HepG2 (cell line): ENCODE results near the gene PCYT2. TPM values are rescaled to one million over a fixed set of nuclear protein-coding genes. Genes with fewer than 3 reads are reported as not detected.

ENCODE experiments used
- ATAC-seq: fragments of 200-7000 bp; cut with Tn5 transposase; 3 replicates; pipeline ENCODE4 v1.9.1; 2020; ENCODE audit warnings: mild to moderate bottlenecking, moderate library complexity
- BruUV-seq: library from RNA; stranded (reverse); fragments of 400-500 nt; replicated peaks from 2 replicates; lab custom pipeline; 2021; lab: Mats Ljungman, UMichigan
- CTCF ChIA-PET: fragments of 300-600 bp; formaldehyde crosslinking; extraction: SDS; loops from one replicate; lab custom pipeline; 2021; ENCODE audit warnings: low total read pairs, inconsistent platforms, low intra/inter-chr PET ratio; lab: Yijun Ruan, JAX
- POLR2A ChIA-PET: fragments of 350-600 bp; sonication (Branson Sonifier 250); formaldehyde crosslinking; loops from one replicate; lab custom pipeline; 2020; ENCODE audit warnings: antibody characterized with exemption, inconsistent platforms; lab: Yijun Ruan, JAX
- DNase-seq: peaks from one replicate; pipeline ENCODE4 v3.0.0-alpha.2; 2015; ENCODE audit warnings: low spot score
- FAIRE-seq: peaks from 3 replicates; lab custom pipeline; 2011; peaks lifted over from hg19 to GRCh38; lab: Jason Lieb, UNC
- H2AFZ ChIP-seq: one replicate; pipeline ENCODE4 v1.6.1; 2011; ENCODE audit warnings: low read length, inconsistent platforms
- H3K27ac ChIP-seq: fragments of 300-600 bp; 3 replicates; pipeline ENCODE4 v1.8.0; 2011; ENCODE audit warnings: mixed run types, mild to moderate bottlenecking, mixed read lengths, low read length, inconsistent platforms; ENCODE audit not compliant: insufficient read depth; ENCODE audit errors: extremely low read length
- H3K27me3 ChIP-seq, 2 experiments: fragments of 200-600 bp in 1 of 2; 2 replicates in 1 of 2; 3 replicates in 1 of 2; pipeline versions ENCODE4 v1.6.0 to v1.8.0; 2011; ENCODE audit warnings: low read length in 2 of 2, mild to moderate bottlenecking in 2 of 2, moderate library complexity in 2 of 2, inconsistent platforms in 1 of 2; ENCODE audit not compliant: insufficient read depth in 2 of 2, control insufficient read depth in 1 of 2
- H3K36me3 ChIP-seq, 2 experiments: fragments of 200-600 bp in 1 of 2; replicated peaks in 1 of 2; 2 replicates in 1 of 2; 3 replicates in 1 of 2; pipeline versions ENCODE4 v1.5.1 to v1.8.0; 2011; ENCODE audit warnings: low read length in 2 of 2, inconsistent platforms in 1 of 2; ENCODE audit not compliant: insufficient read depth in 2 of 2, control insufficient read depth in 1 of 2
- H3K4me1 ChIP-seq: 2 replicates; pipeline ENCODE4 v1.5.1; 2012; ENCODE audit warnings: low read length, inconsistent platforms; ENCODE audit not compliant: insufficient read depth
- H3K4me2 ChIP-seq: 2 replicates; pipeline ENCODE4 v1.6.0; 2011; ENCODE audit warnings: low read depth, low read length, inconsistent platforms
- H3K4me3 ChIP-seq, 3 experiments: fragments of 200-600 bp in 1 of 3; sonication (generic), shearing (Covaris generic) in 1 of 3; replicated peaks in 1 of 3; 2 replicates each; pipeline ENCODE4 v1.5.1; 2011 to 2016; ENCODE audit warnings: low read length in 3 of 3, inconsistent platforms in 2 of 3, low read depth in 2 of 3, mild to moderate bottlenecking in 2 of 3, control low read depth in 1 of 3, mixed read lengths in 1 of 3; ENCODE audit not compliant: insufficient read depth in 1 of 3
- H3K79me2 ChIP-seq: one replicate; pipeline ENCODE4 v1.6.1; 2011; ENCODE audit warnings: low read length, inconsistent platforms; ENCODE audit not compliant: insufficient read depth
- H3K9ac ChIP-seq: 2 replicates; pipeline ENCODE4 v1.6.0; 2011; ENCODE audit warnings: mild to moderate bottlenecking, low read depth, low read length, inconsistent platforms; ENCODE audit not compliant: insufficient read depth
- H3K9me3 ChIP-seq: 2 replicates; pipeline ENCODE4 v1.5.1; 2012; ENCODE audit warnings: mild to moderate bottlenecking, low read length
- H4K20me1 ChIP-seq: 2 replicates; pipeline ENCODE4 v1.6.0; 2011; ENCODE audit warnings: inconsistent platforms, mild to moderate bottlenecking, low read length, moderate library complexity; ENCODE audit not compliant: insufficient read depth
- ARHGAP35 ChIP-seq: sonication (generic); formaldehyde crosslinking; IDR thresholded peaks from 2 replicates; pipeline ENCODE4 v1.9.0; 2022; ENCODE audit warnings: mild to moderate bottlenecking, inconsistent platforms, moderate library complexity, missing genetic modification reagents, borderline replicate concordance
- CCAR2 ChIP-seq: fragments of 200-400 bp; formaldehyde crosslinking; optimal IDR thresholded peaks from 2 replicates; pipeline ENCODE3; 2018; ENCODE audit warnings: low read depth, mild to moderate bottlenecking, low read length, moderate library complexity
- KIAA2018 ChIP-seq: sonication (generic); formaldehyde crosslinking; IDR thresholded peaks from 2 replicates; pipeline ENCODE4 v1.5.0; 2020; ENCODE audit warnings: mild to moderate bottlenecking, missing genetic modification reagents, borderline replicate concordance
- SNAI1 ChIP-seq: sonication (generic); formaldehyde crosslinking; IDR thresholded peaks from 2 replicates; pipeline ENCODE4 v1.5.0; 2020; ENCODE audit warnings: mild to moderate bottlenecking, missing genetic modification reagents, borderline replicate concordance
- THAP7 ChIP-seq: sonication (generic); formaldehyde crosslinking; IDR thresholded peaks from 2 replicates; pipeline ENCODE4 v1.8.1; 2023; ENCODE audit warnings: mild to moderate bottlenecking, missing genetic modification reagents
- ZBTB33 ChIP-seq: sonication (generic); formaldehyde crosslinking; IDR thresholded peaks from 2 replicates; pipeline ENCODE4 v1.4.0; 2020; ENCODE audit warnings: missing genetic modification reagents
- ZFP36 ChIP-seq: fragments of 150-350 bp; IDR thresholded peaks from 2 replicates; pipeline ENCODE4 v1.6.1; 2018; ENCODE audit warnings: borderline replicate concordance, low read length, low read depth; ENCODE audit not compliant: partially characterized antibody
- ZNF253 ChIP-seq: sonication (generic); formaldehyde crosslinking; IDR thresholded peaks from 2 replicates; pipeline ENCODE4 v1.8.0; 2022; ENCODE audit warnings: mild to moderate bottlenecking, missing genetic modification reagents, borderline replicate concordance
- ZNF331 ChIP-seq: sonication (generic); formaldehyde crosslinking; IDR thresholded peaks from 2 replicates; pipeline ENCODE4 v1.4.0; 2020; ENCODE audit warnings: missing genetic modification reagents
- ZNF552 ChIP-seq: sonication (generic); formaldehyde crosslinking; IDR thresholded peaks from 2 replicates; pipeline ENCODE4 v1.9.0; 2022; ENCODE audit warnings: missing genetic modification reagents, mild to moderate bottlenecking, borderline replicate concordance
- ZNF660 ChIP-seq: sonication (generic); formaldehyde crosslinking; IDR thresholded peaks from 2 replicates; pipeline ENCODE4 v1.5.1; 2020; ENCODE audit warnings: mild to moderate bottlenecking, low read depth, missing genetic modification reagents, borderline replicate concordance
- WGBS: methylation state at CpG from one replicate; pipeline ENCODE4 v1.1.6; 2017; ENCODE audit warnings: low lambda C conversion rate; 5-methylcytosine and 5-hydroxymethylcytosine counted together
- in situ Hi-C: cut with HindIII; loops from 2 replicates; pipeline ENCODE4 v1.10.0; 2017; ENCODE audit warnings: low pct_unique_long_range_greater_than_20kb; ENCODE audit not compliant: extremely low pct_ligation_motif_present
- intact Hi-C: fragments of 100-400 bp; cut with micrococcal nuclease; formaldehyde crosslinking; loops from one replicate; pipeline ENCODE4 v1.10.0; 2022; ENCODE audit not compliant: unreplicated experiment
- polyA plus RNA-seq, 8 experiments: library from polyadenylated mRNA; depleted of rRNA in 3 of 8; stranded (reverse) in 7 of 8; unstranded in 1 of 8; fragments of >200 nt; fragmentation: Illumina TruSeq in 4 of 8; extraction: Trizol in 4 of 8; gene quantifications; 2 replicates each; pipeline versions ENCODE4 v1.2.1 to v1.2.3, GENCODE V29; 2011 to 2016; ENCODE audit warnings: low read depth in 4 of 8, missing spikeins in 1 of 8, mixed read lengths in 1 of 8; ENCODE audit not compliant: insufficient read depth in 1 of 8
- total RNA-seq, 5 experiments: library from RNA; depleted of rRNA; stranded (reverse); fragments of >200 nt; fragmentation: Illumina TruSeq; extraction: Trizol; gene quantifications; 2 replicates each; pipeline ENCODE4 v1.2.3, GENCODE V29; 2016; ENCODE audit warnings: low read depth in 1 of 5

Gene PCYT2
- total and polyA plus RNA-seq, 2 of the 13 experiments (the other 11 are each of a cell fraction or from before 2014, with no cell fraction given) = 147 to 297 TPM

- no peak overlapping the region for H3K9ac ChIP-seq
- 95% methylated on average over 23 of the region's 28 CpGs for WGBS
- H3K27me3 ChIP-seq = no peaks in the 10 kb centered on the region
- H3K4me1 ChIP-seq = peaks cover 42% of the 10 kb centered on the region
- peaks cover 49 to 64% of the 10 kb centered on the region in 2 experiments for H3K36me3 ChIP-seq
- no peak overlapping the region for H3K27ac ChIP-seq
- CTCF ChIA-PET = no interaction called here
- BruUV-seq = TSS peak; percentile 9
- H3K4me3 ChIP-seq = no peak overlapping the region
- no peak for DNase-seq
- no peak overlapping the region for H2AFZ ChIP-seq
- in situ Hi-C loops (no loop called here), intact Hi-C loops (no loop called here)
- H3K4me2 ChIP-seq = no peak overlapping the region
- H4K20me1 ChIP-seq = peaks cover 14% of the 10 kb centered on the region; the same call in 1 of the 2 replicates
- no peaks in the 10 kb centered on the region for H3K9me3 ChIP-seq
- ATAC-seq = no peak
- POLR2A ChIA-PET = interaction anchor here (0.9 to 1.5 kb wide), 2 partner anchors 13 to 22 kb away, joined by 3 read pairs; partner anchors contain the start of genes ALYREF and ANAPC11
- H3K79me2 ChIP-seq = peaks cover 22% of the 10 kb centered on the region
- no peak for FAIRE-seq
- TF ChIP-seq KIAA2018 = no peak
- TF ChIP-seq ZNF253 (CRISPR knock-in tag) = no peak
- no peak for TF ChIP-seq ZNF552
- no peak for TF ChIP-seq ZNF331
- no peak for TF ChIP-seq CCAR2
- TF ChIP-seq ZBTB33 = 0 out of 2 replicates have a peak, but pooled peaks have one; percentile 22
- TF ChIP-seq ZNF660 (CRISPR knock-in tag) = no peak
- TF ChIP-seq SNAI1 (CRISPR knock-in tag) = no peak
- TF ChIP-seq ARHGAP35 (CRISPR knock-in tag) = no peak
- TF ChIP-seq ZFP36 = no peak
- TF ChIP-seq THAP7 = no peak
Observed at GRCh38 chr17:81904600-81905423, 6.4 kb downstream of the PCYT2 start.
